ENCODE measurements around the gene ZNF334.

DNA sequence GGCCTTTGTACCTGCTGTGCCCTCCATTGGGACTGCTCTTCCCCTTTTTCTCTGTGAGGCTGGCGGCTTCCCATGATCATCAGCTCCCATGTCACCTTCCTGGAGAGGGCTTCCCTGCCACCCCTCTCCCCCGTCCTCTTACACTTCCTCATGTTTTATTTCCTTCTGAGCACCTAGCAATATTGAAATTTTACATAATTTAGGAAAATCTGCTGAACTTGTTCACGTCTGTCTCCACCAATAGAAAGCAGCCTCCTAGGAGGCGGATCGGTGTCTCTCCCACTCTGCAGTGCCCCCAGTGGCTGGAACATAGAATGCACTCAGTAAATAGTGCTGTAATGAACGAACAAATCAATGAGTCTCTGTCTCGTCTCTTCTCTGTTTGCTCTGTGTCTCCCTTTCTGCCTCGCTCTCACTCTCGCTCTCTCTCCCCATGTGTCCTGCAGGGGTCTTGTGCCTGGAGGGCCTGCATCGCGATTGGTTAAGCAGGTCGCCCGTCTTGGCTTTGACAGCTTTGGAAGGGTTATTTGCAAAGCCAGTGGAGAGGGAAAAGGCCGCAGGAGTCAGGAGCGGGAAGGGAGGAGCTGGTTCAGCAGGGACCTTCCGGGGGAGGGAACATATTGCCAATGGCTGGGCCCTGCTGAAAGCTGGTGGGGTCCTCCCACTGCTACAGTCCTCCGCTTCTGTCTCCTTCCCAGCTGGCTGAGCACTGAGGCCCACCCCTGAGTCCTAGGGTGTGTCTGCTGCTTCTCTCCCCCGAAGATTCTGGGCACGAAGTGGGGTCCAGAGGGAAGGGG is 49.2 kb upstream of the ZNF334 start:
- TF ChIP-seq, protein P1, sequence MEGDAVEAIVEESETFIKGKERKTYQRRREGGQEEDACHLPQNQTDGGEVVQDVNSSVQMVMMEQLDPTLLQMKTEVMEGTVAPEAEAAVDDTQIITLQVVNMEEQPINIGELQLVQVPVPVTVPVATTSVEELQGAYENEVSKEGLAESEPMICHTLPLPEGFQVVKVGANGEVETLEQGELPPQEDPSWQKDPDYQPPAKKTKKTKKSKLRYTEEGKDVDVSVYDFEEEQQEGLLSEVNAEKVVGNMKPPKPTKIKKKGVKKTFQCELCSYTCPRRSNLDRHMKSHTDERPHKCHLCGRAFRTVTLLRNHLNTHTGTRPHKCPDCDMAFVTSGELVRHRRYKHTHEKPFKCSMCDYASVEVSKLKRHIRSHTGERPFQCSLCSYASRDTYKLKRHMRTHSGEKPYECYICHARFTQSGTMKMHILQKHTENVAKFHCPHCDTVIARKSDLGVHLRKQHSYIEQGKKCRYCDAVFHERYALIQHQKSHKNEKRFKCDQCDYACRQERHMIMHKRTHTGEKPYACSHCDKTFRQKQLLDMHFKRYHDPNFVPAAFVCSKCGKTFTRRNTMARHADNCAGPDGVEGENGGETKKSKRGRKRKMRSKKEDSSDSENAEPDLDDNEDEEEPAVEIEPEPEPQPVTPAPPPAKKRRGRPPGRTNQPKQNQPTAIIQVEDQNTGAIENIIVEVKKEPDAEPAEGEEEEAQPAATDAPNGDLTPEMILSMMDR (IDR thresholded peaks at IDR 0.05 in 8 of 11, conservative IDR thresholded peaks at IDR 0.05 in 3 of 11) = peak; percentile 71 to 92 (median 85)
- TF ChIP-seq POLR2A (IDR thresholded peaks at IDR 0.05) = no peak
